GM23248 (cell line): ENCODE results near the gene VEZT.

Source experiments
- EZH2 ChIP-seq: fragments of 200-600 bp; sonication (generic); IDR thresholded peaks from 2 replicates; pipeline ENCODE4 v1.6.1; 2018; ENCODE audit warnings: antibody characterized with exemption, mild to moderate bottlenecking; ENCODE audit not compliant: insufficient read depth, poor library complexity, severe bottlenecking
- EZH2phosphoT487 ChIP-seq: fragments of 200-600 bp; sonication (generic); IDR thresholded peaks from 2 replicates; pipeline ENCODE4 v1.6.1; 2018; ENCODE audit warnings: antibody characterized with exemption, moderate library complexity, mild to moderate bottlenecking, low read depth; ENCODE audit not compliant: insufficient read depth

GRCh38 chr12:95282266-95282665 lies 64.7 kb downstream of the VEZT start:
- TF ChIP-seq EZH2 (no peak), EZH2phosphoT487 (no peak)
